ENCODE data around the gene IGFBP6.

DNA sequence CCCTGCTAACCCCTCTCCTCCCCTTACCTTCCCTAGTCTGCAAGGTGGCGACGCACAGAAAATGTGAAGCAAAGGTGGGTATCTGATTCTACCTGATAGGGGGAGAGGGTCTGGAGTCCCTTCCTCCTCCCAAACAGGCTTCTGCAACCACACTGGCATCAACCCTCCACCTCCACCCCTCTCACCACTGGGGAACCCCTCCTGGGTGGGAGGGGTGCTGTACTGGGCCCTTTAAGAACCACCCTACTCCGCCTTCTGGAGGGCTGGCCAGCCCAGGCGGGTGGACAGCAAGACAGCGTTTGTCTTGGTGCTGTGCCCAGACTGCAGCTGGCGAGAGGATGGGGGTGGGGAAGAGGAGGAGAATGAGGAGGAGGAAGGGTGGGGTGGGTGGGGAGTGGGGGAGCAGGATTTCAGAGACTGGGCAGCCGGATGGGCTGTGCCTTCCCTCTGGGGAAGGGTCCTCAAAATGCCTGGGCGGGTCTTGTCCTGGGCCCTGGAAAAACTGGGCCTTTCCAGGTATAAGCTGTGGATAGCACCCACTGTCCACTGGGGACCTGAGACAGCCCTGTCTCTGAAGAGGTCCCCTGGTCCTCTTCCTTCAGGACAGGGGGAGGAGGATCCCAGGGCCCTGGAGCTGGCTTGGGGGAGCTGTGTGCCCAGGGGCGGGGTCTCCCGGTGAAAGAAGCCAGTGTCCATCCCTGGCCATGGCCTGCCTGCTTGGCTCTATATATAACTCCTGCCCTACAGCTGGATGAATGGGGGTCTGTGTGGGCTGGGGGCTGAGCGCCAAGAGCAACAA, 44.8 kb upstream of the IGFBP6 start:
- TF ChIP-seq, protein P1, sequence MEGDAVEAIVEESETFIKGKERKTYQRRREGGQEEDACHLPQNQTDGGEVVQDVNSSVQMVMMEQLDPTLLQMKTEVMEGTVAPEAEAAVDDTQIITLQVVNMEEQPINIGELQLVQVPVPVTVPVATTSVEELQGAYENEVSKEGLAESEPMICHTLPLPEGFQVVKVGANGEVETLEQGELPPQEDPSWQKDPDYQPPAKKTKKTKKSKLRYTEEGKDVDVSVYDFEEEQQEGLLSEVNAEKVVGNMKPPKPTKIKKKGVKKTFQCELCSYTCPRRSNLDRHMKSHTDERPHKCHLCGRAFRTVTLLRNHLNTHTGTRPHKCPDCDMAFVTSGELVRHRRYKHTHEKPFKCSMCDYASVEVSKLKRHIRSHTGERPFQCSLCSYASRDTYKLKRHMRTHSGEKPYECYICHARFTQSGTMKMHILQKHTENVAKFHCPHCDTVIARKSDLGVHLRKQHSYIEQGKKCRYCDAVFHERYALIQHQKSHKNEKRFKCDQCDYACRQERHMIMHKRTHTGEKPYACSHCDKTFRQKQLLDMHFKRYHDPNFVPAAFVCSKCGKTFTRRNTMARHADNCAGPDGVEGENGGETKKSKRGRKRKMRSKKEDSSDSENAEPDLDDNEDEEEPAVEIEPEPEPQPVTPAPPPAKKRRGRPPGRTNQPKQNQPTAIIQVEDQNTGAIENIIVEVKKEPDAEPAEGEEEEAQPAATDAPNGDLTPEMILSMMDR (IDR thresholded peaks at IDR 0.05): no peak
- TF ChIP-seq, protein P2, sequence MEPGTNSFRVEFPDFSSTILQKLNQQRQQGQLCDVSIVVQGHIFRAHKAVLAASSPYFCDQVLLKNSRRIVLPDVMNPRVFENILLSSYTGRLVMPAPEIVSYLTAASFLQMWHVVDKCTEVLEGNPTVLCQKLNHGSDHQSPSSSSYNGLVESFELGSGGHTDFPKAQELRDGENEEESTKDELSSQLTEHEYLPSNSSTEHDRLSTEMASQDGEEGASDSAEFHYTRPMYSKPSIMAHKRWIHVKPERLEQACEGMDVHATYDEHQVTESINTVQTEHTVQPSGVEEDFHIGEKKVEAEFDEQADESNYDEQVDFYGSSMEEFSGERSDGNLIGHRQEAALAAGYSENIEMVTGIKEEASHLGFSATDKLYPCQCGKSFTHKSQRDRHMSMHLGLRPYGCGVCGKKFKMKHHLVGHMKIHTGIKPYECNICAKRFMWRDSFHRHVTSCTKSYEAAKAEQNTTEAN (CRISPR knock-in tag; IDR thresholded peaks at IDR 0.05): no peak
- TF ChIP-seq FOXP1 (CRISPR knock-in tag; IDR thresholded peaks at IDR 0.05; ENCODE audit: borderline replicate concordance) (no peak), SP1 (CRISPR knock-in tag; conservative IDR thresholded peaks at IDR 0.05) (no peak), HMGA2 (CRISPR knock-in tag; IDR thresholded peaks at IDR 0.05) (no peak)
- TF ChIP-seq, protein P3, sequence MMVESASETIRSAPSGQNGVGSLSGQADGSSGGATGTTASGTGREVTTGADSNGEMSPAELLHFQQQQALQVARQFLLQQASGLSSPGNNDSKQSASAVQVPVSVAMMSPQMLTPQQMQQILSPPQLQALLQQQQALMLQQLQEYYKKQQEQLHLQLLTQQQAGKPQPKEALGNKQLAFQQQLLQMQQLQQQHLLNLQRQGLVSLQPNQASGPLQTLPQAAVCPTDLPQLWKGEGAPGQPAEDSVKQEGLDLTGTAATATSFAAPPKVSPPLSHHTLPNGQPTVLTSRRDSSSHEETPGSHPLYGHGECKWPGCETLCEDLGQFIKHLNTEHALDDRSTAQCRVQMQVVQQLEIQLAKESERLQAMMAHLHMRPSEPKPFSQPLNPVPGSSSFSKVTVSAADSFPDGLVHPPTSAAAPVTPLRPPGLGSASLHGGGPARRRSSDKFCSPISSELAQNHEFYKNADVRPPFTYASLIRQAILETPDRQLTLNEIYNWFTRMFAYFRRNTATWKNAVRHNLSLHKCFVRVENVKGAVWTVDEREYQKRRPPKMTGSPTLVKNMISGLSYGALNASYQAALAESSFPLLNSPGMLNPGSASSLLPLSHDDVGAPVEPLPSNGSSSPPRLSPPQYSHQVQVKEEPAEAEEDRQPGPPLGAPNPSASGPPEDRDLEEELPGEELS (CRISPR knock-in tag; IDR thresholded peaks at IDR 0.05): no peak
- TF ChIP-seq, protein P4, sequence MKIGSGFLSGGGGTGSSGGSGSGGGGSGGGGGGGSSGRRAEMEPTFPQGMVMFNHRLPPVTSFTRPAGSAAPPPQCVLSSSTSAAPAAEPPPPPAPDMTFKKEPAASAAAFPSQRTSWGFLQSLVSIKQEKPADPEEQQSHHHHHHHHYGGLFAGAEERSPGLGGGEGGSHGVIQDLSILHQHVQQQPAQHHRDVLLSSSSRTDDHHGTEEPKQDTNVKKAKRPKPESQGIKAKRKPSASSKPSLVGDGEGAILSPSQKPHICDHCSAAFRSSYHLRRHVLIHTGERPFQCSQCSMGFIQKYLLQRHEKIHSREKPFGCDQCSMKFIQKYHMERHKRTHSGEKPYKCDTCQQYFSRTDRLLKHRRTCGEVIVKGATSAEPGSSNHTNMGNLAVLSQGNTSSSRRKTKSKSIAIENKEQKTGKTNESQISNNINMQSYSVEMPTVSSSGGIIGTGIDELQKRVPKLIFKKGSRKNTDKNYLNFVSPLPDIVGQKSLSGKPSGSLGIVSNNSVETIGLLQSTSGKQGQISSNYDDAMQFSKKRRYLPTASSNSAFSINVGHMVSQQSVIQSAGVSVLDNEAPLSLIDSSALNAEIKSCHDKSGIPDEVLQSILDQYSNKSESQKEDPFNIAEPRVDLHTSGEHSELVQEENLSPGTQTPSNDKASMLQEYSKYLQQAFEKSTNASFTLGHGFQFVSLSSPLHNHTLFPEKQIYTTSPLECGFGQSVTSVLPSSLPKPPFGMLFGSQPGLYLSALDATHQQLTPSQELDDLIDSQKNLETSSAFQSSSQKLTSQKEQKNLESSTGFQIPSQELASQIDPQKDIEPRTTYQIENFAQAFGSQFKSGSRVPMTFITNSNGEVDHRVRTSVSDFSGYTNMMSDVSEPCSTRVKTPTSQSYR (CRISPR knock-in tag; IDR thresholded peaks at IDR 0.05): no peak

All from WTC11 (cell line).